HG03060 (cell line): ENCODE measurements around the gene PCLAF.
"Not testable (repeated sequence)": the region's sequence is repeated elsewhere in the genome, so short reads cannot be mapped to it uniquely, and the experiment has no call there.

Source experiments
- ATAC-seq: cut with Tn5 transposase; IDR thresholded peaks from one replicate; pipeline ENCODE4 v1.9.1; 2021; ENCODE audit warnings: low read depth, moderate number of reproducible peaks; ENCODE audit not compliant: unreplicated experiment

Gene PCLAF

GRCh38 chr15:64326975-64327374, 54.3 kb downstream of the PCLAF start:
- ATAC-seq, result not testable (repeated sequence)

GRCh38 chr15:64326458-64326857, 54.8 kb downstream of the PCLAF start:
- not testable (repeated sequence) for ATAC-seq

DNA sequence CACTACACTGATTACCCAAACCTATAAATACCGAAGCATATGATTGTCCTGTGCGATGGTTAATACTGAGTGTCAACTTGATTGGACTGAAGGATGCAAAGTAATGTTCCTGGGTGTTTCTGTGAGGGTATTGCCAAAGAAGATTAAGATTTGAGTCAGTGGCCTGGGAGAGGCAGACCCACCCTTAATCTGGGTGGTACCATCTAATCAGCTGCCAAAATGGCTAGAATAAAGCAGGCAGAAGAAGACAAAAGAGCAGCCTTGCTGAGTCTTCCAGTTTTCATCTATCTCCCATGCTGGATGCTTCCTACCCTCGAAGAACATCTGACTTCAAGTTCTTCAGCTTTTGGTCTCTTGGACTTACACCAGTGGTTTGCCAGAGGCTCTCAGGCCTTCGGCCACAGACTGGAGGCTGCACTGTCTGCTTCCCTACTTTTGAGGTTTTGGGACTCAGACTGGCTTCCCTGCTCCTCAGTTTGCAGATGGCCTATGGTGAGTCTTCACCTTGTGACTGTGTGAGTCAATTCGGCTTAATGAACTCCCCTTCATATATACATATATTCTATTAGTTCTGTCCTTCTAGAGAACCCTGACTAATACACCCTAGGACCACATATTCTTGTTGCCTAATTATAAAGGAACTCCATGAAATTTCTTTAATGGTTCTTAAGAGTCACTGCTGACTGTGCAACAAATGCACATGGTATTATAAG, 56.9 kb downstream of the PCLAF start:
- no peak for ATAC-seq

DNA sequence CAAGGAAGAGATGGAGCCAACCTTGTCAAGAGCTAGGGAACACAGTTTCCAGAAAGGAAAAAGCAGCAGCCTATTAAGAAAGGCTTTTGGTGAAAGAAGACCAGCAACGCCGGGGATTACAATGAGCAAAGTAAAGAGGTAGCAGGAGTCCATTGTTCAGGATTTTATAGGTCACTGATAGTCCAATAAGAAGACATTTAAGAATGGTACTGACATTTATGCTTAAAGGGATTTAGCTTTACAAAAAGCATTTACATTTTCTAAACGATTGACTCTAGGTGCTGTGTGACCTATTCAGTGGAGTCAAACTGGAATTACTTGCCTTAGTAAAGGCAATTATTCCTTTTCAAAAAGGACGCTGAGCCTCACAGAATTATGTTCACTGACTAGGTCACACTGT, 66.0 kb downstream of the PCLAF start:
- ATAC-seq, result no peak

GRCh38 chr15:64314456-64314855, 66.8 kb downstream of the PCLAF start:
- ATAC-seq, result no peak
